Naive B cell (primary cell): Measurements from ENCODE around the gene LAMB3. TPM values are rescaled to one million over a fixed set of nuclear protein-coding genes. Genes with fewer than 3 reads are reported as not detected.

ENCODE experiments used
- ATAC-seq, 2 donors: fragments of 150-1000 bp; cut with Tn5 transposase; 2 replicates each; pipeline ENCODE4 v1.10.0; 2021; ENCODE audit warnings: low read depth in 2 of 2, mild to moderate bottlenecking in 2 of 2, moderate library complexity in 2 of 2
- DNase-seq: peaks from one replicate; pipeline ENCODE4 v3.0.0; 2022
- H3K27ac Mint-ChIP-seq, 6 donors: one replicate each; pipeline ENCODE4 v1.8.0; 2020 to 2022; ENCODE audit warnings: mild to moderate bottlenecking in 6 of 6, mixed read lengths in 6 of 6, moderate library complexity in 5 of 6, inconsistent platforms in 2 of 6
- H3K27me3 Mint-ChIP-seq, 3 donors: one replicate each; pipeline ENCODE4 v1.8.0; 2021 to 2022; ENCODE audit warnings: mixed read lengths in 3 of 3, mild to moderate bottlenecking in 1 of 3
- H3K36me3 Mint-ChIP-seq, 2 donors: one replicate each; pipeline ENCODE4 v1.8.0; 2020 to 2022; ENCODE audit warnings: mixed read lengths in 2 of 2, inconsistent platforms in 1 of 2, mild to moderate bottlenecking in 1 of 2
- H3K4me1 Mint-ChIP-seq, 3 donors: one replicate each; pipeline ENCODE4 v1.8.0; 2020 to 2022; ENCODE audit warnings: mixed read lengths in 3 of 3, inconsistent platforms in 1 of 3, mild to moderate bottlenecking in 1 of 3, moderate library complexity in 1 of 3
- H3K4me3 Mint-ChIP-seq, 8 donors: one replicate each; pipeline ENCODE4 v1.8.0; 2020 to 2022; ENCODE audit warnings: mild to moderate bottlenecking in 8 of 8, mixed read lengths in 8 of 8, moderate library complexity in 8 of 8, inconsistent platforms in 2 of 8
- H3K9me3 Mint-ChIP-seq, 7 donors: one replicate each; pipeline ENCODE4 v1.8.0; 2020 to 2022; ENCODE audit warnings: mixed read lengths in 7 of 7, mild to moderate bottlenecking in 5 of 7, inconsistent platforms in 2 of 7, moderate library complexity in 1 of 7
- polyA plus RNA-seq, 6 donors: library from polyadenylated mRNA; unstranded; fragments of 300-500 nt; fragmentation: Illumina TruSeq; gene quantifications; one replicate each; pipeline ENCODE4 v1.2.3, GENCODE V29; 2021; ENCODE audit warnings: low read depth in 6 of 6

LAMB3 gene
- polyA plus RNA-seq, 6 donors from 2014 or later, result not detected

GRCh38 chr1:209641832-209642172, 10.4 kb downstream of the LAMB3 start:
- ATAC-seq (no peak), DNase-seq (no peak)

GRCh38 chr1:209635850-209636249, 16.4 kb downstream of the LAMB3 start:
- Mint-ChIP-seq H3K4me1 (no peaks in the 10 kb centered on the region), H3K27me3 (peaks cover 4 to 33% (median 27%) of the 10 kb centered on the region in 3 donors), H3K9me3 (peaks cover 0 to 2% (median 0%) of the 10 kb centered on the region in 7 donors), H3K27ac (no peak overlapping the region), H3K36me3 (no peaks in the 10 kb centered on the region), H3K4me3 (no peak overlapping the region)
- no peak for DNase-seq
- no peak for ATAC-seq

More at GRCh38 chr1:209641832-209642172, 10.4 kb downstream of the LAMB3 start:
- H3K9me3 Mint-ChIP-seq, result no peaks in the 10 kb centered on the region
- H3K4me3 Mint-ChIP-seq, result no peak overlapping the region
- H3K27ac Mint-ChIP-seq, result peak overlapping the region in 1 of 6 donors; percentile 86
- H3K4me1 Mint-ChIP-seq, result no peaks in the 10 kb centered on the region
- no peaks in the 10 kb centered on the region for H3K36me3 Mint-ChIP-seq
- H3K27me3 Mint-ChIP-seq, result peaks cover 0 to 31% (median 24%) of the 10 kb centered on the region in 3 donors

- ATAC-seq, result no peak
- Mint-ChIP-seq H3K27ac (peak overlapping the region in 1 of 6 donors; percentile 73), H3K36me3 (no peaks in the 10 kb centered on the region), H3K9me3 (peaks cover 0 to 2% (median 0%) of the 10 kb centered on the region in 7 donors), H3K4me3 (no peak overlapping the region), H3K4me1 (no peaks in the 10 kb centered on the region), H3K27me3 (peaks cover 5 to 36% (median 22%) of the 10 kb centered on the region in 3 donors)
- no peak for DNase-seq
Observed at GRCh38 chr1:209634005-209634737, 18.1 kb downstream of the LAMB3 start.

- no peaks in the 10 kb centered on the region for H3K4me1 Mint-ChIP-seq
- ATAC-seq (peak; percentile 20 to 47), DNase-seq (no peak)
- no peak overlapping the region for H3K27ac Mint-ChIP-seq
- peaks cover 0 to 2% (median 0%) of the 10 kb centered on the region in 7 donors for H3K9me3 Mint-ChIP-seq
- no peaks in the 10 kb centered on the region for H3K36me3 Mint-ChIP-seq
- no peak overlapping the region for H3K4me3 Mint-ChIP-seq
- H3K27me3 Mint-ChIP-seq, result peaks cover 12 to 38% (median 22%) of the 10 kb centered on the region in 3 donors
Observed at GRCh38 chr1:209633335-209633997, 18.8 kb downstream of the LAMB3 start.

GRCh38 chr1:209630383-209631225, 21.6 kb downstream of the LAMB3 start:
- Mint-ChIP-seq H3K27me3 (peaks cover 0 to 34% (median 13%) of the 10 kb centered on the region in 3 donors), H3K36me3 (no peaks in the 10 kb centered on the region), H3K4me3 (no peak overlapping the region), H3K9me3 (no peaks in the 10 kb centered on the region), H3K4me1 (peaks cover 0 to 4% (median 0%) of the 10 kb centered on the region in 3 donors), H3K27ac (no peak overlapping the region)
- ATAC-seq, result no peak
- DNase-seq, result no peak

GRCh38 chr1:209629621-209630382, 22.4 kb downstream of the LAMB3 start:
- DNase-seq (no peak), ATAC-seq (no peak)
- Mint-ChIP-seq H3K9me3 (no peaks in the 10 kb centered on the region), H3K4me3 (no peak overlapping the region), H3K27me3 (peaks cover 0 to 29% (median 13%) of the 10 kb centered on the region in 3 donors), H3K36me3 (no peaks in the 10 kb centered on the region), H3K4me1 (peaks cover 0 to 4% (median 0%) of the 10 kb centered on the region in 3 donors), H3K27ac (no peak overlapping the region)

GRCh38 chr1:209628618-209629299, 23.5 kb downstream of the LAMB3 start:
- Mint-ChIP-seq H3K4me1 (peaks cover 0 to 6% (median 0%) of the 10 kb centered on the region in 3 donors), H3K27ac (peak overlapping the region in 1 of 6 donors; percentile 71), H3K27me3 (peaks cover 0 to 36% (median 13%) of the 10 kb centered on the region in 3 donors), H3K36me3 (no peaks in the 10 kb centered on the region), H3K4me3 (peak overlapping the region in 1 of 8 donors; percentile 35), H3K9me3 (no peaks in the 10 kb centered on the region)
- no peak for ATAC-seq
- no peak for DNase-seq

- Mint-ChIP-seq H3K36me3 (no peaks in the 10 kb centered on the region), H3K27me3 (peaks cover 0 to 37% (median 13%) of the 10 kb centered on the region in 3 donors), H3K27ac (no peak overlapping the region), H3K4me1 (peaks cover 0 to 6% (median 0%) of the 10 kb centered on the region in 3 donors), H3K9me3 (no peaks in the 10 kb centered on the region), H3K4me3 (no peak overlapping the region)
- DNase-seq (peak; percentile 29), ATAC-seq (peak; percentile 45 to 57)
Observed at GRCh38 chr1:209627732-209628196, 24.5 kb downstream of the LAMB3 start.

GRCh38 chr1:209627027-209627731, 25.0 kb downstream of the LAMB3 start:
- Mint-ChIP-seq H3K27me3 (peaks cover 1 to 37% (median 13%) of the 10 kb centered on the region in 3 donors), H3K4me1 (peaks cover 0 to 6% (median 0%) of the 10 kb centered on the region in 3 donors), H3K9me3 (no peaks in the 10 kb centered on the region), H3K27ac (peak overlapping the region in 1 of 6 donors; percentile 44), H3K36me3 (no peaks in the 10 kb centered on the region), H3K4me3 (no peak overlapping the region)
- no peak for DNase-seq
- ATAC-seq, result no peak

- DNase-seq (no peak), ATAC-seq (no peak)
- H3K27me3 Mint-ChIP-seq, result peaks cover 8 to 31% (median 9%) of the 10 kb centered on the region in 3 donors
- H3K4me1 Mint-ChIP-seq, result peaks cover 0 to 6% (median 0%) of the 10 kb centered on the region in 3 donors
- no peak overlapping the region for H3K4me3 Mint-ChIP-seq
- no peaks in the 10 kb centered on the region for H3K36me3 Mint-ChIP-seq
- H3K27ac Mint-ChIP-seq, result no peak overlapping the region
- H3K9me3 Mint-ChIP-seq, result no peaks in the 10 kb centered on the region
Observed at GRCh38 chr1:209626346-209627026, 25.7 kb downstream of the LAMB3 start.

GRCh38 chr1:209625791-209626285, 26.4 kb downstream of the LAMB3 start:
- no peak overlapping the region for H3K4me3 Mint-ChIP-seq
- H3K9me3 Mint-ChIP-seq, result no peaks in the 10 kb centered on the region
- H3K4me1 Mint-ChIP-seq, result peaks cover 0 to 6% (median 0%) of the 10 kb centered on the region in 3 donors
- H3K36me3 Mint-ChIP-seq, result no peaks in the 10 kb centered on the region
- H3K27ac Mint-ChIP-seq, result no peak overlapping the region
- H3K27me3 Mint-ChIP-seq, result peaks cover 9 to 25% (median 10%) of the 10 kb centered on the region in 3 donors
- no peak for DNase-seq
- ATAC-seq, result no peak
